Osteoblast (primary cell): ENCODE measurements around the gene SENP6. TPM values are rescaled to one million over a fixed set of nuclear protein-coding genes. Genes with fewer than 3 reads are reported as not detected.

Experiments
- DNase-seq: peaks from one replicate; pipeline ENCODE4 v3.0.0; 2011; ENCODE audit warnings: low spot score, mixed read lengths; ENCODE audit not compliant: insufficient read length; ENCODE audit errors: missing footprints
- H2AFZ ChIP-seq: 2 replicates; pipeline ENCODE4 v1.6.0; 2011; ENCODE audit warnings: mild to moderate bottlenecking, low read length
- H3K27ac ChIP-seq: 2 replicates; pipeline ENCODE4 v1.5.1; 2011; ENCODE audit warnings: mild to moderate bottlenecking, low read depth, low read length, moderate library complexity
- H3K27me3 ChIP-seq: 2 replicates; pipeline ENCODE4 v1.6.0; 2012; ENCODE audit warnings: mild to moderate bottlenecking, control low read depth, inconsistent platforms, low read length, moderate library complexity; ENCODE audit not compliant: insufficient read depth
- H3K36me3 ChIP-seq: 2 replicates; pipeline ENCODE4 v1.5.1; 2011; ENCODE audit warnings: mild to moderate bottlenecking, low read length, control low read depth, moderate library complexity; ENCODE audit not compliant: insufficient read depth
- H3K4me1 ChIP-seq: 2 replicates; pipeline ENCODE4 v1.5.1; 2011; ENCODE audit warnings: mild to moderate bottlenecking, low read length, control low read depth, moderate library complexity; ENCODE audit not compliant: insufficient read depth
- H3K4me2 ChIP-seq: 2 replicates; pipeline ENCODE4 v1.6.0; 2011; ENCODE audit warnings: mild to moderate bottlenecking, low read length; ENCODE audit not compliant: insufficient read depth
- H3K4me3 ChIP-seq: fragments of 200-600 bp; sonication (generic); 3 replicates; pipeline ENCODE4 v1.5.1; 2012; ENCODE audit warnings: mild to moderate bottlenecking, low read length, inconsistent platforms; ENCODE audit not compliant: insufficient read depth
- H3K79me2 ChIP-seq: 2 replicates; pipeline ENCODE4 v1.6.0; 2012; ENCODE audit warnings: mild to moderate bottlenecking, low read length, control low read depth, inconsistent platforms; ENCODE audit not compliant: insufficient read depth
- H3K9me3 ChIP-seq: 2 replicates; pipeline ENCODE4 v1.5.1; 2011; ENCODE audit warnings: low read depth, low read length, control low read depth
- H4K20me1 ChIP-seq: 2 replicates; pipeline ENCODE4 v1.6.0; 2012; ENCODE audit warnings: mild to moderate bottlenecking, low read length, control low read depth; ENCODE audit not compliant: insufficient read depth
- small RNA-seq: library from RNA; depleted of rRNA; stranded (forward); fragments of <200 nt; gene quantifications from one replicate; pipeline ENCODE3, GENCODE V24; 2012
- total RNA-seq: library from RNA; depleted of rRNA; stranded (reverse); fragments of >200 nt; gene quantifications from 2 replicates; pipeline ENCODE4 v1.2.3, GENCODE V29; 2012
- TF ChIP-seq, protein P1 (sequence below): IDR thresholded peaks from 2 replicates; pipeline ENCODE4 v1.5.1; 2011; ENCODE audit warnings: mild to moderate bottlenecking, low read depth, low read length, moderate library complexity; ENCODE audit errors: extremely low read depth

The SENP6 gene
- total RNA-seq, 1 donor = 107 TPM

GRCh38 chr6:75762063-75762462 lies 160.4 kb downstream of the SENP6 start:
- Histone ChIP-seq H3K9me3 (no peaks in the 10 kb centered on the region), H2AFZ (no peak overlapping the region), H3K4me3 (no peak overlapping the region), H3K27me3 (no peaks in the 10 kb centered on the region), H3K27ac (no peak overlapping the region), H4K20me1 (peaks cover 12% of the 10 kb centered on the region), H3K36me3 (no peaks in the 10 kb centered on the region), H3K79me2 (peaks cover 38% of the 10 kb centered on the region), H3K4me2 (no peak overlapping the region), H3K4me1 (peaks cover 4% of the 10 kb centered on the region)
- TF ChIP-seq, protein P1, sequence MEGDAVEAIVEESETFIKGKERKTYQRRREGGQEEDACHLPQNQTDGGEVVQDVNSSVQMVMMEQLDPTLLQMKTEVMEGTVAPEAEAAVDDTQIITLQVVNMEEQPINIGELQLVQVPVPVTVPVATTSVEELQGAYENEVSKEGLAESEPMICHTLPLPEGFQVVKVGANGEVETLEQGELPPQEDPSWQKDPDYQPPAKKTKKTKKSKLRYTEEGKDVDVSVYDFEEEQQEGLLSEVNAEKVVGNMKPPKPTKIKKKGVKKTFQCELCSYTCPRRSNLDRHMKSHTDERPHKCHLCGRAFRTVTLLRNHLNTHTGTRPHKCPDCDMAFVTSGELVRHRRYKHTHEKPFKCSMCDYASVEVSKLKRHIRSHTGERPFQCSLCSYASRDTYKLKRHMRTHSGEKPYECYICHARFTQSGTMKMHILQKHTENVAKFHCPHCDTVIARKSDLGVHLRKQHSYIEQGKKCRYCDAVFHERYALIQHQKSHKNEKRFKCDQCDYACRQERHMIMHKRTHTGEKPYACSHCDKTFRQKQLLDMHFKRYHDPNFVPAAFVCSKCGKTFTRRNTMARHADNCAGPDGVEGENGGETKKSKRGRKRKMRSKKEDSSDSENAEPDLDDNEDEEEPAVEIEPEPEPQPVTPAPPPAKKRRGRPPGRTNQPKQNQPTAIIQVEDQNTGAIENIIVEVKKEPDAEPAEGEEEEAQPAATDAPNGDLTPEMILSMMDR = no peak
- no peak for DNase-seq

- H3K27me3 ChIP-seq = no peaks in the 10 kb centered on the region
- H3K9me3 ChIP-seq = no peaks in the 10 kb centered on the region
- no peaks in the 10 kb centered on the region for H3K36me3 ChIP-seq
- H3K4me1 ChIP-seq = no peaks in the 10 kb centered on the region
- peaks cover 43% of the 10 kb centered on the region for H3K79me2 ChIP-seq
- no peak overlapping the region for H2AFZ ChIP-seq
- TF ChIP-seq, protein P1 = no peak
- peaks cover 12% of the 10 kb centered on the region for H4K20me1 ChIP-seq
- no peak overlapping the region for H3K4me2 ChIP-seq
- no peak overlapping the region for H3K27ac ChIP-seq
- peak; percentile 22 for DNase-seq
- no peak overlapping the region for H3K4me3 ChIP-seq
Measured at GRCh38 chr6:75766387-75766786, 164.7 kb downstream of the SENP6 start.

Small RNA genes lying within 50 kb of the gene (small RNA-seq; reads per million reads assigned to genes)
- not detected for gene RNU6-1016P
- not detected for gene RNU6-1338P
- not detected for gene RNU6-155P

Other genes with a start within 250 kb of the SENP6 start
- under 0.01 and 0.29 TPM in 2 replicates for gene FILIP1, start 108.1 kb upstream of the SENP6 start, total RNA-seq
- 15.2 and 16.8 TPM in 2 replicates for gene MYO6, start 147.4 kb downstream of the SENP6 start, total RNA-seq